ENCODE data around the gene CIAO3. TPM values are rescaled to one million over a fixed set of nuclear protein-coding genes. Genes with fewer than 3 reads are reported as not detected.

The CIAO3 gene
- total RNA-seq, 1 experiment from 2014 or later = 21.9 TPM

GRCh38 chr16:779561-779960 is 38.8 kb upstream of the CIAO3 start:
- H3K14ac ChIP-seq (ENCODE audit: insufficient read depth, low read length) = no peak overlapping the region
- no peaks in the 10 kb centered on the region for H3K4me1 ChIP-seq (ENCODE audit: insufficient read depth, low read length)
- no peak for DNase-seq
- H3K56ac ChIP-seq (ENCODE audit: insufficient read length, low read depth, low read length) = no peak overlapping the region
- H2AFZ ChIP-seq (ENCODE audit: low read length) = no peak overlapping the region
- Mint-ChIP-seq H3K9me3 (no peaks in the 10 kb centered on the region), H3K36me3 (ENCODE audit: insufficient read depth in 1 of 3, low read depth in 3 of 3) (no peaks in the 10 kb centered on the region), H3K27me3 (ENCODE audit: low read depth) (peaks cover 31% of the 10 kb centered on the region), H3K27ac (no peak overlapping the region), H3K4me1 (no peaks in the 10 kb centered on the region), H3K4me3 (no peak overlapping the region)
- no peak overlapping the region for H3T11ph ChIP-seq (ENCODE audit: low read length)
- WGBS (ENCODE audit: extremely low coverage, insufficient read length, low lambda C conversion rate) = no CpG with 5 or more reads among the region's 13 CpGs
- H3K4ac ChIP-seq (ENCODE audit: low read depth, low read length) = no peak overlapping the region
- no peaks in the 10 kb centered on the region for H3K79me2 ChIP-seq (ENCODE audit: insufficient read depth, low read length)
- H2BK15ac ChIP-seq (ENCODE audit: low read depth, low read length) = no peak overlapping the region
- H4K8ac ChIP-seq (replicated peaks; ENCODE audit: insufficient read length, low read depth, low read length) = no peak overlapping the region
- no peak overlapping the region for H3K9ac ChIP-seq (ENCODE audit: extremely low read depth, insufficient read length, low read length)
- no peaks in the 10 kb centered on the region for H3K79me1 ChIP-seq (ENCODE audit: insufficient read depth, low read depth, low read length, poor library complexity, severe bottlenecking)
- H2BK120ac ChIP-seq (ENCODE audit: low read depth, low read length, poor library complexity, severe bottlenecking) = no peak overlapping the region
- H2BK20ac ChIP-seq (ENCODE audit: low read depth, low read length, poor library complexity, severe bottlenecking) = no peak overlapping the region
- no peaks in the 10 kb centered on the region; the same call in 1 of the 2 replicates for H3K27me3 ChIP-seq (ENCODE audit: insufficient read depth, low read length)
- H2BK5ac ChIP-seq (ENCODE audit: insufficient read length, low read length) = no peak overlapping the region
- H4K91ac ChIP-seq (ENCODE audit: insufficient read length, low read depth, low read length) = no peak overlapping the region
- H3K18ac ChIP-seq (ENCODE audit: insufficient read length, low read depth, low read length) = no peak overlapping the region
- no peak overlapping the region for H3K27ac ChIP-seq (ENCODE audit: insufficient read length, low read depth, low read length)
- TF ChIP-seq, protein P1, sequence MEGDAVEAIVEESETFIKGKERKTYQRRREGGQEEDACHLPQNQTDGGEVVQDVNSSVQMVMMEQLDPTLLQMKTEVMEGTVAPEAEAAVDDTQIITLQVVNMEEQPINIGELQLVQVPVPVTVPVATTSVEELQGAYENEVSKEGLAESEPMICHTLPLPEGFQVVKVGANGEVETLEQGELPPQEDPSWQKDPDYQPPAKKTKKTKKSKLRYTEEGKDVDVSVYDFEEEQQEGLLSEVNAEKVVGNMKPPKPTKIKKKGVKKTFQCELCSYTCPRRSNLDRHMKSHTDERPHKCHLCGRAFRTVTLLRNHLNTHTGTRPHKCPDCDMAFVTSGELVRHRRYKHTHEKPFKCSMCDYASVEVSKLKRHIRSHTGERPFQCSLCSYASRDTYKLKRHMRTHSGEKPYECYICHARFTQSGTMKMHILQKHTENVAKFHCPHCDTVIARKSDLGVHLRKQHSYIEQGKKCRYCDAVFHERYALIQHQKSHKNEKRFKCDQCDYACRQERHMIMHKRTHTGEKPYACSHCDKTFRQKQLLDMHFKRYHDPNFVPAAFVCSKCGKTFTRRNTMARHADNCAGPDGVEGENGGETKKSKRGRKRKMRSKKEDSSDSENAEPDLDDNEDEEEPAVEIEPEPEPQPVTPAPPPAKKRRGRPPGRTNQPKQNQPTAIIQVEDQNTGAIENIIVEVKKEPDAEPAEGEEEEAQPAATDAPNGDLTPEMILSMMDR (conservative IDR thresholded peaks at IDR 0.05) = no peak
- peaks cover 3% of the 10 kb centered on the region for H4K20me1 ChIP-seq (ENCODE audit: control insufficient read depth, insufficient read depth, insufficient read length)
- H2AK5ac ChIP-seq (ENCODE audit: insufficient read length, low read length) = no peak overlapping the region
- H2BK12ac ChIP-seq (ENCODE audit: insufficient read length, low read depth, low read length) = no peak overlapping the region
- no peak overlapping the region for H3K4me2 ChIP-seq (ENCODE audit: insufficient read depth, insufficient read length, low read length)
- H3K23me2 ChIP-seq (ENCODE audit: insufficient read length, low read depth, low read length, poor library complexity, severe bottlenecking) = no peaks in the 10 kb centered on the region
- no peak overlapping the region for H4K5ac ChIP-seq (ENCODE audit: insufficient read length, low read depth, low read length)
- no peaks in the 10 kb centered on the region for H3K9me3 ChIP-seq (ENCODE audit: control insufficient read depth, low read depth, low read length)
- no peak overlapping the region for H3K23ac ChIP-seq (ENCODE audit: insufficient read length, low read depth, low read length)

Measured in H9 (cell line).